ENCODE measurements around the gene STARD6. TPM values are rescaled to one million over a fixed set of nuclear protein-coding genes. Genes with fewer than 3 reads are reported as not detected.

The STARD6 gene
- total RNA-seq, 1 experiment from 2014 or later, result not detected

- no peaks in the 10 kb centered on the region for H3K36me3 ChIP-seq (ENCODE audit: control insufficient read depth, insufficient read depth, low read length)
- ChIA-PET POLR2A (no interaction called here), CTCF (no interaction called here)
- H3K4me1 ChIP-seq (ENCODE audit: control insufficient read depth, insufficient read depth, low read length), result no peaks in the 10 kb centered on the region
- intact Hi-C loops (cut with micrococcal nuclease; ENCODE audit: unreplicated experiment) (no loop called here), in situ Hi-C loops (cut with HindIII; ENCODE audit: low pct_unique_long_range_greater_than_20kb, low sequenced_read_pairs) (no loop called here)
- H3K27ac ChIP-seq (ENCODE audit: low read length), result no peak overlapping the region
- no peaks in the 10 kb centered on the region for H3K9me3 ChIP-seq (ENCODE audit: control insufficient read depth, insufficient read depth, low read depth, low read length)
- ATAC-seq, result no peak
- TF ChIP-seq SIN3A (IDR thresholded peaks at IDR 0.05; ENCODE audit: borderline replicate concordance, insufficient read depth, low read depth, low read length), result no peak
- TF ChIP-seq CTCF (IDR thresholded peaks at IDR 0.05), result no peak
- no peak for TF ChIP-seq POLR2AphosphoS5 (IDR thresholded peaks at IDR 0.05; ENCODE audit: low read depth, low read length)
- no peak for TF ChIP-seq REST (IDR thresholded peaks at IDR 0.05; ENCODE audit: insufficient read depth in 1 of 2, low read depth in 2 of 2, low read length in 1 of 2)
- no peak for TF ChIP-seq TCF7L2 (IDR thresholded peaks at IDR 0.05; ENCODE audit: low read depth, low read length)
- no TSS peak for BruUV-seq (replicated peaks)
- DNase-seq (ENCODE audit: low read depth, low spot score), result no peak
- no peaks in the 10 kb centered on the region for H3K27me3 ChIP-seq (ENCODE audit: control insufficient read depth, insufficient read depth, low read length)
- no peak overlapping the region for H3K4me3 ChIP-seq (ENCODE audit: low read depth in 2 of 2, low read length in 2 of 2)
These were observed 29.8 kb downstream of the STARD6 start for GRCh38 chr18:54327818-54328217.

GRCh38 chr18:54323970-54324369 lies 33.7 kb downstream of the STARD6 start:
- CTCF ChIA-PET, result no interaction called here
- no peak for ATAC-seq
- Histone ChIP-seq H3K4me1 (ENCODE audit: control insufficient read depth, insufficient read depth, low read length) (no peaks in the 10 kb centered on the region), H3K27me3 (ENCODE audit: control insufficient read depth, insufficient read depth, low read length) (no peaks in the 10 kb centered on the region), H3K9me3 (ENCODE audit: control insufficient read depth, insufficient read depth, low read depth, low read length) (no peaks in the 10 kb centered on the region), H3K36me3 (ENCODE audit: control insufficient read depth, insufficient read depth, low read length) (no peaks in the 10 kb centered on the region), H3K4me3 (ENCODE audit: low read depth in 2 of 2, low read length in 2 of 2) (no peak overlapping the region), H3K27ac (ENCODE audit: low read length) (no peak overlapping the region)
- TF ChIP-seq SIN3A (IDR thresholded peaks at IDR 0.05; ENCODE audit: borderline replicate concordance, insufficient read depth, low read depth, low read length), result no peak
- TF ChIP-seq CTCF (IDR thresholded peaks at IDR 0.05), result no peak
- no peak for TF ChIP-seq REST (IDR thresholded peaks at IDR 0.05; ENCODE audit: insufficient read depth in 1 of 2, low read depth in 2 of 2, low read length in 1 of 2)
- TF ChIP-seq POLR2AphosphoS5 (IDR thresholded peaks at IDR 0.05; ENCODE audit: low read depth, low read length), result no peak
- BruUV-seq (replicated peaks), result no TSS peak
- POLR2A ChIA-PET, result no interaction called here
- intact Hi-C loops (cut with micrococcal nuclease; ENCODE audit: unreplicated experiment) (no loop called here), in situ Hi-C loops (cut with HindIII; ENCODE audit: low pct_unique_long_range_greater_than_20kb, low sequenced_read_pairs) (no loop called here)
- DNase-seq (ENCODE audit: low read depth, low spot score), result no peak
